Spleen (tissue), 11 donors: Measurements from ENCODE around the gene PCDH15. TPM values are rescaled to one million over a fixed set of nuclear protein-coding genes. Genes with fewer than 3 reads are reported as not detected.

Experiments
- DNase-seq: peaks from one replicate; pipeline ENCODE4 v3.0.0-alpha.2; 2020
- H3K27ac ChIP-seq, 8 donors: fragments of 200-600 bp; sonication (generic) in 7 of 8; 1 replicate in 4 of 8; 2 replicates in 4 of 8; pipeline versions ENCODE4 v1.5.0 to v1.8.0; 2016 to 2021; ENCODE audit warnings: inconsistent platforms in 4 of 8, mild to moderate bottlenecking in 4 of 8, moderate library complexity in 1 of 8
- H3K27me3 ChIP-seq, 7 donors: fragments of 200-600 bp; sonication (generic) in 6 of 7; replicated peaks in 1 of 7; 1 replicate in 4 of 7; 2 replicates in 3 of 7; pipeline versions ENCODE4 v1.5.0 to v1.8.0; 2016 to 2021; ENCODE audit warnings: inconsistent platforms in 3 of 7, mild to moderate bottlenecking in 1 of 7
- H3K36me3 ChIP-seq, 6 donors: fragments of 200-600 bp; sonication (generic) in 5 of 6; 1 replicate in 4 of 6; 2 replicates in 2 of 6; pipeline versions ENCODE4 v1.5.0 to v1.8.0; 2016 to 2021; ENCODE audit warnings: inconsistent platforms in 2 of 6
- H3K4me1 ChIP-seq, 6 donors: fragments of 200-600 bp; sonication (generic) in 5 of 6; 1 replicate in 3 of 6; 2 replicates in 3 of 6; pipeline versions ENCODE4 v1.5.0 to v1.8.0; 2016 to 2021; ENCODE audit warnings: inconsistent platforms in 3 of 6
- H3K4me3 ChIP-seq, 8 donors: fragments of 200-600 bp; sonication (generic) in 7 of 8; 1 replicate in 4 of 8; 2 replicates in 4 of 8; pipeline versions ENCODE4 v1.5.0 to v1.8.0; 2016 to 2021; ENCODE audit warnings: inconsistent platforms in 4 of 8, mild to moderate bottlenecking in 4 of 8, moderate library complexity in 2 of 8
- H3K9me3 ChIP-seq, 8 donors: fragments of 200-600 bp; sonication (generic) in 7 of 8; 1 replicate in 4 of 8; 2 replicates in 4 of 8; pipeline versions ENCODE4 v1.5.0 to v1.8.0; 2016 to 2021; ENCODE audit warnings: inconsistent platforms in 4 of 8
- CTCF ChIP-seq, 11 experiments: fragments of 200-600 bp in 7 of 11; fragments of 450-650 bp in 4 of 11; sonication (generic) in 4 of 11; IDR thresholded peaks in 8 of 11; conservative IDR thresholded peaks in 3 of 11; 1 replicate in 7 of 11; 2 replicates in 4 of 11; pipeline versions ENCODE4 v1.4.0 to v1.8.0; 2016 to 2021; ENCODE audit warnings: antibody characterized with exemption in 11 of 11, inconsistent platforms in 4 of 11, mild to moderate bottlenecking in 1 of 11
- POLR2A ChIP-seq, 3 donors: fragments of 450-650 bp; IDR thresholded peaks; one replicate each; pipeline ENCODE4 v1.5.1; 2017; ENCODE audit warnings: antibody characterized with exemption in 3 of 3, mild to moderate bottlenecking in 1 of 3
- POLR2AphosphoS5 ChIP-seq, 3 donors: sonication (generic); formaldehyde crosslinking; IDR thresholded peaks; one replicate each; pipeline ENCODE4 v1.5.1; 2017; ENCODE audit warnings: antibody characterized with exemption in 3 of 3
- WGBS, 5 donors: extraction: QIAGEN DNeasy Blood & Tissue Kit in 3 of 5; methylation state at CpG; one replicate each; pipeline versions ENCODE4 v1.1.5 to v1.1.7; 2013 to 2018; 5-methylcytosine and 5-hydroxymethylcytosine counted together
- intact Hi-C: fragments of 100-400 bp; cut with DNase I; formaldehyde crosslinking; loops from one replicate; pipeline ENCODE4 v1.15.0; 2023; ENCODE audit warnings: low total_unique reads
- polyA plus RNA-seq, 3 donors: library from polyadenylated mRNA; stranded (reverse); fragments of 200-250 nt; gene quantifications; one replicate each; pipeline ENCODE4 v1.2.1, GENCODE V29; 2013
- total RNA-seq, 7 donors: library from RNA; depleted of rRNA in 3 of 7; stranded (reverse); fragments of >200 nt in 3 of 7; fragmentation: NEBNext Ultra II Directional in 4 of 7; extraction: Animal tissue kit (Norgen Biotek cat#: 25700) in 4 of 7; gene quantifications; one replicate each; pipeline versions ENCODE4 v1.1.0 to v1.2.1, GENCODE V29; 2016 to 2021
- donor health status: healthy with polysubstance abuse.
- donor health status: DM: no; HTN: no; CAD: no; lungs with moderate emphysema.
- donor health status: DM: no; HTN: no; CAD: no.
- donor health status: Bipolar disorder and iron deficiency.
- donor health status: healthy.
- donor health status: DM: no; HTN: no; CAD: no.
- donor health status: DM: yes; HTN: yes; CAD: no.

Gene PCDH15
- total and polyA plus RNA-seq, 10 donors: 0.24 to 2.1 (median 0.83) TPM

- no peak for DNase-seq
- H3K4me3 ChIP-seq: no peak overlapping the region
- no peaks in the 10 kb centered on the region for H3K4me1 ChIP-seq
- peaks cover 0 to 5% (median 0%) of the 10 kb centered on the region in 8 donors for H3K9me3 ChIP-seq
- H3K27me3 ChIP-seq: no peaks in the 10 kb centered on the region
- H3K27ac ChIP-seq: no peak overlapping the region
- no peaks in the 10 kb centered on the region for H3K36me3 ChIP-seq
- intact Hi-C loops: no loop called here
- TF ChIP-seq POLR2AphosphoS5 (IDR thresholded peaks at IDR 0.05): no peak
- TF ChIP-seq CTCF (IDR thresholded peaks at IDR 0.05 in 8 of 11, conservative IDR thresholded peaks at IDR 0.05 in 3 of 11): no peak
- no peak for TF ChIP-seq POLR2A (IDR thresholded peaks at IDR 0.05)
- WGBS, 5 donors: 74 to 84% (median 74%) methylated on average over 2 of the region's 2 CpGs
Observed at GRCh38 chr10:54108961-54109360, 692.1 kb downstream of the PCDH15 start.

- TF ChIP-seq CTCF (IDR thresholded peaks at IDR 0.05 in 8 of 11, conservative IDR thresholded peaks at IDR 0.05 in 3 of 11) (no peak), POLR2AphosphoS5 (IDR thresholded peaks at IDR 0.05) (no peak), POLR2A (IDR thresholded peaks at IDR 0.05) (no peak)
- Histone ChIP-seq H3K27ac (no peak overlapping the region), H3K4me3 (no peak overlapping the region), H3K36me3 (no peaks in the 10 kb centered on the region), H3K9me3 (peaks cover 0 to 5% (median 0%) of the 10 kb centered on the region in 8 donors), H3K4me1 (no peaks in the 10 kb centered on the region), H3K27me3 (no peaks in the 10 kb centered on the region)
- WGBS, 5 donors: 67 to 89% (median 70%) methylated on average over 1 of the region's 1 CpG
- intact Hi-C loops: no loop called here
- no peak for DNase-seq
Observed at GRCh38 chr10:54096892-54097291, 704.1 kb downstream of the PCDH15 start.

GRCh38 chr10:54094321-54094720 is 706.7 kb downstream of the PCDH15 start:
- Histone ChIP-seq H3K27me3 (no peaks in the 10 kb centered on the region), H3K4me1 (no peaks in the 10 kb centered on the region), H3K9me3 (no peaks in the 10 kb centered on the region), H3K27ac (no peak overlapping the region), H3K4me3 (no peak overlapping the region), H3K36me3 (no peaks in the 10 kb centered on the region)
- TF ChIP-seq POLR2A (IDR thresholded peaks at IDR 0.05) (no peak), CTCF (IDR thresholded peaks at IDR 0.05 in 8 of 11, conservative IDR thresholded peaks at IDR 0.05 in 3 of 11) (no peak), POLR2AphosphoS5 (IDR thresholded peaks at IDR 0.05) (no peak)
- 48 to 72% (median 63%) methylated on average over 5 of the region's 5 CpGs for WGBS, 5 donors
- DNase-seq: no peak
- intact Hi-C loops: no loop called here

- no peak overlapping the region for H3K4me3 ChIP-seq
- no peak for DNase-seq
- intact Hi-C loops: no loop called here
- H3K27me3 ChIP-seq: no peaks in the 10 kb centered on the region
- TF ChIP-seq POLR2A (IDR thresholded peaks at IDR 0.05): no peak
- TF ChIP-seq CTCF (IDR thresholded peaks at IDR 0.05 in 8 of 11, conservative IDR thresholded peaks at IDR 0.05 in 3 of 11): no peak
- TF ChIP-seq POLR2AphosphoS5 (IDR thresholded peaks at IDR 0.05): no peak
- 30 to 75% (median 45%) methylated on average over 2 of the region's 2 CpGs for WGBS, 5 donors
- H3K9me3 ChIP-seq: peaks cover 0 to 5% (median 0%) of the 10 kb centered on the region in 8 donors
- H3K36me3 ChIP-seq: no peaks in the 10 kb centered on the region
- no peak overlapping the region for H3K27ac ChIP-seq
- H3K4me1 ChIP-seq: no peaks in the 10 kb centered on the region
Observed at GRCh38 chr10:54091237-54091636, 709.8 kb downstream of the PCDH15 start.
